Left renal cortex interstitium (tissue), 4 donors: ENCODE data around the gene FHIT. TPM values are rescaled to one million over a fixed set of nuclear protein-coding genes. Genes with fewer than 3 reads are reported as not detected.

ENCODE experiments used
- DNase-seq, 4 donors: peaks; one replicate each; pipeline ENCODE4 v3.0.0-alpha.2; 2013; ENCODE audit warnings: low read depth in 4 of 4, low spot score in 2 of 4, missing footprints in 1 of 4
- polyA plus RNA-seq, 4 donors: library from polyadenylated mRNA; unstranded; fragments of 120-200 nt; gene quantifications; one replicate each; pipeline ENCODE4 v1.2.1, GENCODE V29; 2013; ENCODE audit not compliant: insufficient read length in 4 of 4

Gene FHIT
- polyA plus RNA-seq, 4 donors, result 23.4 to 29.9 (median 26.0) TPM

DNA sequence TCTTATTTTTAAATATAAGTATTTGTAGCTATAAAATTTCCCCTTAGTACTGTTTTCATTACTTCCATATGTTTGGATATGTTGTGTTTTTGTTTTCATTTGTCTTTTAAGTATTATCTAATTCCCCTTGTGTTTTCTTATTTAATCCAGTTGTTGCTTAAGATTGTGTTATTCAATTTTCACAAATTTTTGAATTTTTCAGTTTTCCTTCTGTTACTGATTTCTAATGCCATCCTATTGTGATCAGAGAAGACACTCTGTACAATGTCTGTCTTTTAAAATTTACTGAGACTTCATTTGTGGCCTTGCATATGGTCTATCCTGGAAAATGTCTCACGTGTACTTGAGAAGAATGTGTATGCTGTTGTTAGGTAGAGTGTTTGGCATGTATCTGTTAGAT lies 1405.9 kb downstream of the FHIT start:
- DNase-seq, result no peak

DNA sequence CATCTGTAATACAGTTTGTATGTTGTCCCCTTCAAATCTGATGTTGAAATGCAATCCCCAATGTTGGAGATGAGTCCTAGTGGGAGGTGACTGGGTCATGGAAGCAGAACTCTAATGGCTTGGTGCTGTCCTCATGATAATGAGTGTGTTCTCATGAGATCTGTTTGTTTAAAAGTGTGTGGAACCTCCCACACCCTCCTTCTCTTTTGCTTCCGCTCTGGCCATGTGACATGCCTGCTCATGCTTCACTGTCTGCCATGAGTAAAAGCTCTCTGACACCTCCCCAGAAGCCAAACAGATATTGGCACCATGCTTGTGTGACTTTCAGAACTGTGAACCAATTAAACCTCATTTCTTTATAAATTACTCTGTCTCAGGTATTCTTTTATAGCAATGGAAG lies 1407.4 kb downstream of the FHIT start:
- no peak for DNase-seq

DNA sequence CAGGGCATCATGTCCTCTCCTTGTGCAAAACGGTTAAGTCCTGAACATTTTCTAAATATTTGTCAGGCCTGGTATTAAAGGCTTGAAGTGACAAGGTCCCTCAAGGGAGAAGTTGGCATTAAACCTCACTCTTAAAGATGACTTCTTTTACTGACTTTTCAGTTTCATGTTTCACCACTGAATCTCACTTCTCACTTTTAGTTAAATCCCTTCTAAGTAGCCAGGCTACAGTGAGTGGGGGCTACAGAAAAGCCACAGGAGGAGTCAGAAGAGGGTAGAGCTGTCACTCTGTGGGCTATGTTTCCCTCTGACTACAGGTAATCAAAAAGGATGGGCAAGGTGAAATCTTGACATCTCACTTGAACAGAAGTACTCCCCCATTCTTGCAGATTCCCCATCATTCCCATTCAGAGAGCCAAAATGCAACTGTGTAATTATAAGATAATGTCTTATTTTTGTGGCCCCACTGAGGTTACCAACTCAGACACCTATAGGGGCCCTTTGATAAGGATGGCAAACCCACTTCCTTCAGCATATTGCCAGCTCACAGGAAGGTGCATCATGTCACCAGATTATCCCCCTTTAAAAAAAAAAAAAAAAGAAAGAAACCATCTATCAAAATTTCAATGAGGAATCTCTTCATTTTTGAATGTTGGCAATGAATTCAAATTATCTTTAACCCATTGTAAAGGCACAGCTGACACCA lies 1411.3 kb downstream of the FHIT start:
- no peak for DNase-seq

DNA sequence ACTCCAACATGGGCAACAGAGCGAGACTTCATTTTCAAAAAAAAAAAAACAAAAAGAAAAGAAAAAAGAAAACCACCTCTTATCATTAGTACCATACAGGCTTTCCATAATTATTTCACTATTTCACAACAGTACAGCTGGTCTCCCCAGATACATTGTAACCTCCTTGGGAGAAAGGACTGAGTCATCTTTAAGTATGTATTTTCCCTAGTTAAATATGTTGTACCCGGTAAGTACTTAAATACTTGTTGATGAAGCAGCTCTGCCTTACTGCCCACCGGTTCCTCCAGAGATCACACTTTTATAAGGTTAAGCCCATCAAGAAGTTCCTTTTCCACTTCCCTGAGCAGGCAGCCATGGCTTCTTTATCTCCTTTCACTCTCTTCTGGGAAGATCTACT lies 1412.0 kb downstream of the FHIT start:
- no peak for DNase-seq

DNA sequence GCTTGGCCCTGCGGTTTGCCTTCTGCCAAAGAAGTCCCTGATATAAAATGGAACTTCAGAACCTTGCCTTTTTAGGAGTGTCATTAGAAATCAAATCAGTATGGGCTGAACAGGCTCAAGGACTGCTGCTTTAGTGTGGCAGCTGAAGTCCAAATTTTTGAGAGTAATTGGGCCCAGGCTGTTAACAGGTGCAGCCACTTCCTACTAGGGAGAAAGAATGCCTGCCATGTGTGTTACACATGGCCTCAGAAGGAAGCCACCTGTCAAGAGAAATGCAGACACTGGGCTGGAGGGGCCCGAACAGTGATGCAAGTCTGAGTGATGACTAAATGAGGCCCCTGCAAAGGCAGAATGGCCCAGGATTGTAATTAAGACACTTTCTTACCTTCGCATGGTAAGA lies 1414.7 kb downstream of the FHIT start:
- no peak for DNase-seq

DNA sequence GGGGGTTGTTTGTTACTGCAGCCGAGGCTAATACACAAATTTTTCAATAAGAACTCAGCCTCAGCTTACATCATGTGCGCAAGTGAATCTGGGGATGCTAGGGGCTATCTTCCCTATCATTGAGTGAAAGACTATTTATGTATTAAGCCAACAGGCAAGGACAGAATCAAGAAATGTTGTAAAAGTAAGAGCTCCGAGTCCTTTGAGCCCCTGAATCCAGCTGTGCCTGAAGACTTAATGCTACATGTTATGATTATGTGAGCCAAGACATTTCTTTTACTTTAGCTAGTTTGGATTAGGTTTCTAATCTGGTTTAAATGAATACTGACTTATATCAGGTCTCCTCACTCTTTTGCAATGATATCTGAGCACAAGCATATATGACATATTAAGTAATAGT lies 1418.5 kb downstream of the FHIT start:
- no peak for DNase-seq

DNA sequence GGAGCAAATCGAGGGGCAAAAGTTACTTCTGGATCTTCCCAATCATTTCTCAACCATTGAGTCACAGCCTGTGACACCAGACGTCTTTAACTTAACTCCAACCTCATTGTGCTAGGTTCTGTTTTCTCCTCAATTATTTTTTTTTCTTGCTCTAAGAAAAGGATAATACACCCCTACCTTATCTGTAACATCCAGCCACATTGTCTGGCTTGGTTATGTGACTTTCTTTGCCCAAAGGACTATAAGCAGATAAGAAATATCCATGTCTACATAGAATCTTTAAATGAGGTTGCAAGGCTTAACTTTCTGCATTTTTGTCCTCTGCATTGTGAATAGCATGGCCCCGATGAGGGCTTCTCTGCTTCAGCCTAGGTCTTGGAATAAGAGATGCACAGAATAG lies 1419.0 kb downstream of the FHIT start:
- DNase-seq, result no peak

DNA sequence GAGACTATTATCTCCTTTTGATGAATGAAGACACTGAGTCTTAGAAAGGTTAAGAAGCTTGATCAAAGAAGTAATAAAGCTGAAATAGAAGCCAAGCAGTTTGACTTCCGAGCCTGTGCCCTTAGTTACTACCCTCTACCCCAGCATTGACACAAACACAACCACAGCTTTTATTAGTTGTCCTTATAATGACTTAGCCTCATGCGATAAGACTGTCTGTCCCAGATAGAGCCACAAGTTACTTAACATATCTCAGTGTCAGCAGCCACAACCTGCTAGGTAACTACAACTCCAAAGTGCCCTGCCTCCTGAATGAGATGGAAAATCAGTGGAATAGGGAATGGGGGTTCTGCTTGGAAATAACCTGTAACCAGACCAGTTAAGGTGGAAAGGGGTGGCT lies 1419.9 kb downstream of the FHIT start:
- DNase-seq, result no peak

DNA sequence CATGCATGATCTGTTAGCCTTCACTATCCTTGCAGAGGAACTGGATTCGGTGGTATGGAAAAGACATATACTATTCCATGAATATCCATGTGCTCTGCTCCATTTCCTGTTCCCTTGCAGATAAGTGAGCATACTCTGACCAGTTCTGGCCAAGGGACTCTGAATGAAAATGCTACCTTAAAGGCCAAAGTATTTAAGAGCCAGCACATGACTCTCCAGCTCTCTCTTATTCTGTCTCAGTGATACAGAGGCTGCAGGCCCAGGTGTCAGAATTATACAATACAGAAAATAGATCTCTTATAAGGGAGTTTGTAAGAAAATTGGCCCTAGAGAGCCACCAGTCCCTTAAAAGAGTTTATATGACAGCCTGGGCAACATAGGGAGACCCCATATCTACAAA lies 1421.7 kb downstream of the FHIT start:
- no peak for DNase-seq

DNA sequence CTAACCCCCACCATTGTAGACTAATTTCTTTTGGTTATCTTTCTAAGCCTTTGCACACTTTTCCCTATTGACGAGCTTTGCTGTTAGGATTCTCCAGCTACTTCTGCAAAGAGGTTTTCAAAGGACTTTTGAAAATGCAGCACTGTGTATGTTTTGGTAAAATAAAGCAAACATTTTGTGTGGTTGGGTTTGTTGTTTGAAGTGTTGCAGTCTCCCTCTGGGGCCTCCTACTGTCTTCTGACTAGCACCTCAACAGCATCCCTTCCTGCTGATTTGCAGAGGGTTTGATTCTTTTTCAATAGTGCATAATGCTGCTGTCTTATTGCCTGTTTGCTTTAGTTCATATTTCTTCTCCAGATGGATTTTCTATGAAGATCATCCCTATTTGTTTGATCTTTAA lies 1426.4 kb downstream of the FHIT start:
- no peak for DNase-seq

DNA sequence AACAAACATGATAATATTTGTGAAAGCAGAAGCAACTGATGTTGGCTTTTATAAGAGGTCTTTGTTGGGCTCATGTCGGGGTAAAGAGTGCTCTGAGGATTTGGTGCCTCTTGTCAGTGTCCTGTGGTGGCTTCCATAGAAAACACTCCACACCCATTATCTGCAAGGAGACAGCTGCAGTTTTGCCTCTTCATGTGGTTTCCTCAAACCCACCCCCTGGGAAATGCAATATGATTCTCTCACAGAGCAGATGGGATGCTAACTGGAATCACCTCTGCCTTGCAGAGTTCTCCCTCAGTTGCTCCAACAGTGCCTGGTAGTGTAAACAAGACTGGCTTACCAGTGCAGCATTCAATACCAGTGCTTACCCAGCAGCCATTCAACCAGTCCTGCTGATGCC lies 1430.0 kb downstream of the FHIT start:
- DNase-seq, result no peak

DNA sequence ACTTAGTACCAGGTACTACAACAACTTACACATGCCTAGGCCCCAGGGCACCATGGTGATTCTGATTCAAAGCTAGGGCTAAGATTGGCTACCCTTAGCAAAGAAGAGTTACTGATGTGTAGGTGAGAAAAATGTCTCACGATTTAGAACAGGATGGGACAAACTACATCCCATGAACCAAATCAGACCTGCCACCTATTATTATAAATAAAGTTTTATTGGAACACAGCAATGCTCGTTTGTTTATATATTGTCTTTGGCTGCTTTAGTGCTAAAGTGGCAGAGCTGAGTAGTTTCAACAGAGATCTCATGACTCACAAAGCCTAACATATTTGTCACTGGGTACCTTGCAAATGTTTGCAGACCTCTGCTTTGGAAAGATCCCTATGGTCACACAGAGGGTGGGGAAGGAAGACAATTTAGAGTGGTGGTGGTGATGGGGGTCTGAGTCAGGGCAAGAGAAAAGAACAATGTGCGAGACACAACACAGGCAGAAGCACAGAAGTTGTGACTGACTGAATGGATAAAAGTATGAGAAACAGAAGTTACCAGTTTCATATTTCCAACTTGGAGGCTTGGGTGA lies 1430.8 kb downstream of the FHIT start:
- no peak for DNase-seq

DNA sequence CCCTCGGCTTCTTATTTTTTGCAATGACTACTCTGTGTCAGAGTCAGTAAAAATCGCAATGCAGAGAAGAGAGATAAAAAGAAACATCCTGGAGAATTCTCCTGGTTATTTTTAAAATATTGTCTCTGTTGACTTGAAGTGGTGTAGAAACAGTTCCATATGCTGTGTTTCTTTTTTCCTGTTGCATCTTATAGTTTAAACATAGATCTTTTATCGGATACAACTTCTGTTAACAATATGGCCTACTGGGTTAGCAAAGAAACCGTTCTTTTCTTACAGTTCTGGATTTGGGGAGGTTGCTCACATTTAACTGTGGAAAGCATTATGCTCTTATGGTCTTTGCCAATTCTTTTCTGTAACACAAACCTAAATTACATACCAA lies 1432.3 kb downstream of the FHIT start:
- DNase-seq, result no peak

DNA sequence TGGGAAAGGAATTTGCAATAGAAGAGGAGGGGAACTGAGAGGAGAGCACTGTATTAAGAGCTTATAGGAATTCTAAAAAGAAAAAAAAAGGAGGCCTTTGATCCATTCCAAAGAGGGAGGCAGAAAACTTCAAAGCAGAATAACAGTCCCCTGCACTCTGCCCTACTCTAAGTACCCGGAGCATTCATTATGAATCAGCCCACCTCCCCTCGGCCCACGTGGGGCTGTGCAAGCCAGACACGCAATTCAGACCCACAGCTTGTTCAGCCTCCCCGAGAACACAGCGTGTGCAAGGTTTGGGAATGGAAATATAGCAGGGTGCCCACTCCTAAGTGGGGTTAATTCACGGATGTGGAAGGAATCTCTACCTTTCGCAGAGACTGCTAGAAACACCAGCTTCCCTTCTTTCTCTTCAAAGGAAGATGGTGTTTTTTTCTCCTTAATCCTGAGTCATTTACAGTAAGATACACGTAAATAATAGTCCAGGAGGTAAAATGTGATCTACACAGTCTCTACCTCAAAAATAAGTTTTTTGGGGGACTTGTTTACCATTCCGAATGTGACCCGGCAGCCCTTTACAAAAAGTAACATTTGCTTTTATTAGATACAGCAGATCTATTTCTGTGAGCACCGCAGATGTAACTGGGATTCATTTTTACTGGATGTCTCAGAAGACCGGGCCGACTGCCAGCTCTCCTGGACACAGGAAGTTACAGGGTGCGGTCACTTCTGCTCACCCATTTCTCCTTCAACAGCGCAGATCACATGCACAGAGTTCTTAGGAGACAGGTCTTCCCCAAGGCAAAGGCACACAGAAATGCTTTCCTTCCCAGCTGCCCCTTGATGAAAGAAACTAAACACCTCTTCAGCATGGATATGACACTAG lies 1433.0 kb downstream of the FHIT start:
- no peak for DNase-seq

DNA sequence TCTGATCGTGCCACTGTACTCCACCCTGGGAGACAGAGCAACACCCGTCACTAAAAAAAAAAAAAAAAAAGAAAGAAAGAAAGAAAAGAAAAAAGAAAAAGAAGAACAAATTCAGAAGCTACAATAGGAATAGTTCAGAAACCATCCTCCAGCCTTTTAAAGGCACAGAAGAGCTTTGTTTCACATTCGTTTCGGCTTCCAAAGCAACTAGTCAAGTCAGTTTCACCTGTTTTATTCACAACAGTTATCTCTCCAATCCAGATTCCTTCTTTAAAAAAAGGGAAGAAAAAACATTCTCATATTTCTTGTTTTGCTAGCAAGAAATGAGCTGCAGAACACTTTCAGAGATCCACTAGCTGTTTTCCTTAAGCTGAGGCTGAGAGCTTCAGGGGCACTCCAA lies 1433.7 kb downstream of the FHIT start:
- DNase-seq, result no peak

DNA sequence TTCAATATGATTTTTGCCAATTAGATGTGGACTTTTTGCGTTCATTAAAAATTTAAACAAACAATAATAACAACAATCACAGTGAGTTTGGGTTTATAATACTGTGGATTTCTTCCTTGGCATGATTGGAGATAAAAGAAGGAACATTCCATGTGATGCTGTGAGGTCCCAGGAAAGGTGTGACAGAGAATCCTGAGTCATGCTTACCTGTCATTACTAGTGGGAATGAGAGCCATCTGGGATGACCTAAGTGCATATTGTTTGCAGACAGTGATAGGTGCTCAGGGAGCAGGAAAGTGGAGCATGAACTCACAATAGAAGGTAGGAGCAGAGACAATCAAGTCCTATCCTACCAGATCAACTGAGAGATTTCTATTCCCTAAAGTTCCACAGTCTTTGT lies 1434.9 kb downstream of the FHIT start:
- DNase-seq, result no peak

DNA sequence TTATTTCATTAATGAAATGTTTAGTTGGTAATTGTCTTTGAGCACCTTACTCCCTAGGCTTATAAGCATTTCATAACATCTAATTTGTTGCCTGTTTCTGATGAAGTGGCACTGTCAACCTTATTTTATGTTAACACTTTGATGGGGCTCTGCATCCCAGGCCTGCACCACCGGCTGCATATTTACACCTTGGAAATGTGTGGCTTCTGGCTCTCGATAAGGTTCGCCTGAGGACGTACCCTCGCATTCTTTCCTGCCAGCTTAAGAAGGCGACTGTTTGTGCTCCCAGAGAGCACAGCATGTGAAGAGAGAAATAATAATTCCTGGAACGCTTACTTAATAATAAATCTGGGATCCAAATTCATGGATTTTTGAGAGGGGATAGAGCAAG lies 1438.1 kb downstream of the FHIT start:
- no peak for DNase-seq

DNA sequence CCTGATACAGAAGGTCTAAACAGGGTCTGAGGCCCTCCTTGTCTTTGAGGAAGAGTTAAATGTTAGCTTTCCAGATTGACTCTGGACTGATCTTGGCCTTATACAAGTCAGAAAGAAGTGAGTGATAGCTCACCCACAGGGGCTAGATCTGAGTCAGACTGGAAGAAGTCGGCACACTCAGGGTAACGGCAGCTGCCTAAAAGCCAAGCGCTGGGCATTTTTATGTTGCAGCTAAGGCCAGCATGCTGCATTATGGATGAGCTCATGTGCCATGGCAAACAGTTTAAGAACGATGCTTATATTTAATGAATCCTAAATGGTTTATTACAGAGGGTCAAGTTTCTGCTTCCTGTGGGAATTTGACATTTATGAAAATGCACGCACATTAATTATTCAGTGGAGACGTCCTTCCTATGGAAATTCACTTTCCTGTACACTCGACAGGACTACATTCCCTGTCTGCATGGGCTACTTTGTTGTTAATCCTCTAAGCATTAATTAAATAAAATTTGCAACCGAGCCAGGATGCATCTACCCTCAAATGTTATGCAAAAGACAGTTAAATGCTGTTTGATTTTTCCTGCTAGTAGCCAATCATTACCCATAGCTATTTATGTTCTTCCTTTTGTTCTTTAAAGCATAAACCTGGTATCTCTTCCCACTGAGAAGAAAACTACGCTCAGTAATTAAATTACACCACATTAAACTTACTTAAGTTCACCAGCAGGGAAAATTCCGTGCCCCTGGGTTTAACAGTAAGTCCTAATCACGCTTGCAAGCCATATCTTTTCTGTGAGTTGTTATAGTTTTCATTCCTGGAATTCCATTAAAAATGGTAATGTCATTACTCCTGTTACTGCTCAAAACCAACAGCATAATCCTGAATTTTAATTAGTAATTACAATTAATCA lies 1438.8 kb downstream of the FHIT start:
- DNase-seq, result no peak

DNA sequence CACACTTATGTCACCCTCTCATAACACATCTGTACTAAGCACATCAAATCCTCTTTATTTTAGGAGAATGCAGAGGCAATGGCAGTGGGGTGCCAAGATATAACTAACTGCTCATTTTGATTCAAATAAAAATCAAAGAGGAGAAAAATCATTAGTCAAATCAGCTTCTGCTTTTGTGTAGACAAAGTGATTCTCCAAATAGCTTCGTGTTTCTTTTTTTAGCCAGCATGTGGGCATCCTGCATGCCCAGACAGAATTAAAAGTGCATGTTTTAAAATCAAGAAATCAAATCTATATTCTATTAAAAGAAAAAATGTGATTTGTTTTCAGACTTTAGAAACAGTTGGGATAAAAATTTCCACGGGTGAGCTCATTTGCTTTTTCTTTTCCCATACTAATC lies 1440.1 kb downstream of the FHIT start:
- DNase-seq, result no peak

DNA sequence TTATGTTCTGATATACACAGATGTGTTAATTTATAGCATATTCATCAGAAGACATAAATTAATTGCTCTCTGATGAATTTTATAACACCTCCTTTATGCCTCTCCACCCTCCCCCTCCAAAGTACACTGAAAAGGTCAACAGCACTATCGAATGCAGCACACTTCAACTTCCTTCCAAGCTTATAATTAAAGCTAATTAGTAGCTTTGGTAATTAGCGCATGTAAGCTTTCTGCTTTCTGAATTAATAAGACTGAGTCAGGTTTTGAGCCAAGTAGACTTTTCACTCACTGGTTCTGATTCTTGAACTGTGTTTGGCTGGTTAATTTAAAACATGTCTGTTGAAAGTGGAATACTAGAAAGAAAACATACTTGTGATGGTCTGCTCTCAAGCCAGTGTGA lies 1440.6 kb downstream of the FHIT start:
- DNase-seq, result no peak
